A549 (cell line): ENCODE measurements around the gene TREML1. TPM values are rescaled to one million over a fixed set of nuclear protein-coding genes. Genes with fewer than 3 reads are reported as not detected.

Source experiments
- ATAC-seq, 2 experiments: fragments of 200-7000 bp in 1 of 2; fragments of >200 bp in 1 of 2; cut with Nextera tagmentation in 1 of 2; cut with Tn5 transposase in 1 of 2; 3 replicates each; pipeline versions ENCODE4 v1.8.0 to v1.9.1; 2018 to 2020; ENCODE audit warnings: mild to moderate bottlenecking in 1 of 2, moderate library complexity in 1 of 2
- CTCF ChIA-PET: fragments of 300-600 bp; sonication (Branson Sonifier 250); formaldehyde crosslinking; extraction: SDS; loops from one replicate; lab custom pipeline; 2021; ENCODE audit warnings: antibody characterized with exemption, inconsistent platforms; lab: Yijun Ruan, JAX
- POLR2A ChIA-PET: fragments of 350-600 bp; formaldehyde crosslinking; extraction: SDS; loops from one replicate; lab custom pipeline; 2021; ENCODE audit warnings: antibody characterized with exemption, inconsistent platforms; lab: Yijun Ruan, JAX
- DNase-seq, 2 experiments: peaks; one replicate each; pipeline versions ENCODE4 v3.0.0 to v3.0.0-alpha.2; 2011 to 2016; ENCODE audit warnings: low read depth in 1 of 2, low spot score in 1 of 2
- FAIRE-seq: peaks from 2 replicates; lab custom pipeline; 2011; peaks lifted over from hg19 to GRCh38; lab: Jason Lieb, UNC
- H3K27ac ChIP-seq, 2 experiments: fragments of >200 bp; sonication (Bioruptor Twin); formaldehyde crosslinking; 3 replicates each; pipeline ENCODE4 v1.5.1; 2016 to 2017
- H3K4me1 ChIP-seq: fragments of >200 bp; sonication (Bioruptor Twin); formaldehyde crosslinking; 3 replicates; pipeline ENCODE4 v1.6.1; 2016
- H3K4me2 ChIP-seq: fragments of >200 bp; sonication (Bioruptor Twin); formaldehyde crosslinking; 3 replicates; pipeline ENCODE4 v1.6.1; 2016
- H3K4me3 ChIP-seq: fragments of >200 bp; sonication (Bioruptor Twin); formaldehyde crosslinking; 3 replicates; pipeline ENCODE4 v1.5.1; 2016
- H3K9me3 ChIP-seq: fragments of >200 bp; sonication (Bioruptor Twin); formaldehyde crosslinking; 3 replicates; pipeline ENCODE4 v1.6.1; 2016
- BCL3 ChIP-seq: fragments of >200 bp; sonication (Bioruptor Twin); formaldehyde crosslinking; IDR thresholded peaks from 3 replicates; pipeline ENCODE4 v1.6.1; 2016
- CBX8 ChIP-seq: fragments of 200-600 bp; sonication (generic); IDR thresholded peaks from 2 replicates; pipeline ENCODE4 v1.6.1; 2016
- CHD2 ChIP-seq: fragments of 150-350 bp; IDR thresholded peaks from 2 replicates; pipeline ENCODE4 v1.6.1; 2014; ENCODE audit warnings: low read length; ENCODE audit not compliant: partially characterized antibody
- EHF ChIP-seq: fragments of 250-450 bp; sonication (Bioruptor Pico); IDR thresholded peaks from 2 replicates; pipeline ENCODE4 v1.5.0; 2020; ENCODE audit warnings: mild to moderate bottlenecking
- EHMT2 ChIP-seq: fragments of 200-600 bp; sonication (generic); IDR thresholded peaks from 2 replicates; pipeline ENCODE4 v1.6.1; 2016; ENCODE audit warnings: antibody characterized with exemption, low read depth, mild to moderate bottlenecking, moderate library complexity
- EP300 ChIP-seq, 2 experiments: fragments of >200 bp; sonication (Bioruptor Twin); formaldehyde crosslinking; IDR thresholded peaks; 2 replicates in 1 of 2; 3 replicates in 1 of 2; pipeline ENCODE4 v1.6.1; 2016 to 2017
- HDAC2 ChIP-seq: fragments of 200-600 bp; sonication (generic); IDR thresholded peaks from 2 replicates; pipeline ENCODE4 v1.6.1; 2016
- HES2 ChIP-seq: fragments of >200 bp; sonication (Bioruptor Twin); formaldehyde crosslinking; IDR thresholded peaks from 2 replicates; pipeline ENCODE4 v1.6.1; 2016
- HOXA7 ChIP-seq: fragments of 250-450 bp; sonication (Bioruptor Pico); IDR thresholded peaks from 2 replicates; pipeline ENCODE4 v1.5.0; 2020; ENCODE audit warnings: mild to moderate bottlenecking, moderate library complexity
- HOXB5 ChIP-seq: fragments of 250-450 bp; sonication (Bioruptor Pico); IDR thresholded peaks from 2 replicates; pipeline ENCODE4 v1.5.0; 2020; ENCODE audit warnings: mild to moderate bottlenecking, moderate library complexity
- JUNB ChIP-seq: fragments of >200 bp; sonication (Bioruptor Twin); formaldehyde crosslinking; IDR thresholded peaks from 2 replicates; pipeline ENCODE4 v1.6.1; 2016
- MAZ ChIP-seq: fragments of 150-350 bp; IDR thresholded peaks from 2 replicates; pipeline ENCODE4 v1.6.1; 2014; ENCODE audit warnings: antibody characterized with exemption, low read depth, low read length, borderline replicate concordance
- NR3C1 ChIP-seq: fragments of >200 bp; sonication (Bioruptor Twin); formaldehyde crosslinking; IDR thresholded peaks from 3 replicates; pipeline ENCODE4 v1.6.1; 2017
- POLR2A ChIP-seq: IDR thresholded peaks from 2 replicates; pipeline ENCODE4 v1.6.1; 2012; ENCODE audit warnings: mild to moderate bottlenecking, low read length
- POLR2AphosphoS2 ChIP-seq: conservative IDR thresholded peaks from 2 replicates; pipeline ENCODE4 v1.6.1; 2012; ENCODE audit warnings: low read length, improper control_type of control experiment, inconsistent platforms
- RAD21 ChIP-seq, 2 experiments: fragments of >200 bp in 1 of 2; sonication (Bioruptor Twin) in 1 of 2; formaldehyde crosslinking in 1 of 2; IDR thresholded peaks in 1 of 2; conservative IDR thresholded peaks in 1 of 2; 2 replicates in 1 of 2; 3 replicates in 1 of 2; pipeline ENCODE4 v1.6.1; 2012 to 2018; ENCODE audit warnings: inconsistent platforms in 1 of 2
- RCOR1 ChIP-seq: fragments of 150-350 bp; IDR thresholded peaks from 2 replicates; pipeline ENCODE4 v1.6.1; 2014; ENCODE audit warnings: antibody characterized with exemption, low read length, low read depth
- RFX5 ChIP-seq: fragments of 450-650 bp; IDR thresholded peaks from 2 replicates; pipeline ENCODE4 v1.7.1; 2014; ENCODE audit warnings: antibody characterized with exemption, mild to moderate bottlenecking, moderate library complexity
- TFCP2L1 ChIP-seq: fragments of 250-450 bp; sonication (Bioruptor Pico); IDR thresholded peaks from 2 replicates; pipeline ENCODE4 v1.5.0; 2021; ENCODE audit warnings: mild to moderate bottlenecking
- USF2 ChIP-seq: fragments of 450-650 bp; IDR thresholded peaks from 2 replicates; pipeline ENCODE4 v1.6.1; 2014; ENCODE audit warnings: antibody characterized with exemption
- ZC3H11A ChIP-seq: fragments of 450-650 bp; IDR thresholded peaks from 2 replicates; pipeline ENCODE4 v1.6.1; 2014; ENCODE audit warnings: antibody characterized with exemption, mild to moderate bottlenecking
- ZNF302 ChIP-seq: fragments of 250-450 bp; sonication (Bioruptor Pico); IDR thresholded peaks from 2 replicates; pipeline ENCODE4 v1.9.0; 2021; ENCODE audit warnings: inconsistent platforms, mild to moderate bottlenecking, moderate library complexity
- WGBS: methylation state at CpG from one replicate; pipeline ENCODE4 v1.1.6; 2017; ENCODE audit errors: missing lambda C conversion rate; 5-methylcytosine and 5-hydroxymethylcytosine counted together
- polyA plus RNA-seq, 4 experiments: library from polyadenylated mRNA; depleted of rRNA in 3 of 4; stranded (reverse); fragments of >200 nt; fragmentation: RNase III in 1 of 4; extraction: RNeasy Plus Mini Kit Qiagen cat#74134 plus additional on column Dnase treatment in 1 of 4; gene quantifications; 2 replicates in 3 of 4; 3 replicates in 1 of 4; pipeline ENCODE4 v1.2.3, GENCODE V29; 2011 to 2017
- TF ChIP-seq, protein P1 (sequence below): fragments of >200 bp; sonication (Bioruptor Twin); formaldehyde crosslinking; IDR thresholded peaks from 3 replicates; pipeline ENCODE4 v1.5.1; 2016
- TF ChIP-seq, protein P2 (sequence below): fragments of 250-450 bp; sonication (Bioruptor Pico); IDR thresholded peaks from 2 replicates; pipeline ENCODE4 v1.5.0; 2021; ENCODE audit warnings: mild to moderate bottlenecking, moderate library complexity, borderline replicate concordance
- TF ChIP-seq, protein P3 (sequence below): IDR thresholded peaks from 2 replicates; pipeline ENCODE4 v1.6.1; 2012
- TF ChIP-seq, protein P4 (sequence below): fragments of 150-350 bp; IDR thresholded peaks from 2 replicates; pipeline ENCODE4 v1.6.1; 2014; ENCODE audit warnings: low read depth, mild to moderate bottlenecking, low read length
- TF ChIP-seq, protein P5 (sequence below): IDR thresholded peaks from 2 replicates; pipeline ENCODE4 v1.6.1; 2012
- TF ChIP-seq, protein P6 (sequence below): IDR thresholded peaks from 2 replicates; pipeline ENCODE4 v1.6.1; 2012; ENCODE audit warnings: low read depth, borderline replicate concordance

TREML1 gene
- polyA plus RNA-seq, 2 of the 4 experiments (the other 2 are of a cell fraction): not detected

GRCh38 chr6:41179163-41179562 is 25.0 kb upstream of the TREML1 start:
- FAIRE-seq (no peak), ATAC-seq (no peak)
- CTCF ChIA-PET: interaction anchor here (0.9 kb wide), 1 partner anchor 86 kb away, joined by 3 read pairs; no protein-coding TSS in a partner anchor

DNA sequence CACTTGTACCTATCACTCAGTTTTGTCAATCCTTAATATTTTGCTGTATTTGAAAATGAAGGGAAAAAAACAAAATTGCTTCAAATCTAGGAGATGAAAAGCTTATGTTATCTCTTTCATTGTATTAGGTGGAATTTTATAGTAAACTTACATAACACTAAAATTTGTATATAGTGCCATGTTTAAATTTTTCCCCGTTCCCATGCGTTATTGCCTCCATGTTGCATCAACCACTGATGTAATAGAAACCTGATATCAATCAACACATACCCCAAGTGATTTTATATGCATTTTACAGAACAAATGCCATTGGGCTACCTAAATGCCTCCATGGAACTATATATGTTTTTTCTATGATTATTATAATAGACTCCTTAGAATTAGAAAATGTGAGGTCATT is 23.5 kb upstream of the TREML1 start:
- DNase-seq: no peak
- 0% methylated on average over 2 of the region's 2 CpGs for WGBS
- no peaks in the 10 kb centered on the region for H3K9me3 ChIP-seq
- no peak overlapping the region for H3K4me2 ChIP-seq
- no peak for ATAC-seq
- H3K27ac ChIP-seq: no peak overlapping the region
- FAIRE-seq: no peak
- POLR2A ChIA-PET: interaction anchor here (0.5 kb wide), 1 partner anchor 105 kb away, joined by 3 read pairs; the partner anchor contains the start of gene NFYA
- CTCF ChIA-PET: no interaction called here
- H3K4me3 ChIP-seq: no peak overlapping the region
- no peaks in the 10 kb centered on the region for H3K4me1 ChIP-seq
- TF ChIP-seq MAZ (no peak), HDAC2 (no peak), EHF (CRISPR knock-in tag) (no peak), ZNF302 (CRISPR knock-in tag) (no peak), BCL3 (no peak), CHD2 (no peak), RAD21 (conservative IDR thresholded peaks at IDR 0.05 in 1 of 2, IDR thresholded peaks at IDR 0.05 in 1 of 2) (no peak), RCOR1 (no peak)
- TF ChIP-seq, protein P1, sequence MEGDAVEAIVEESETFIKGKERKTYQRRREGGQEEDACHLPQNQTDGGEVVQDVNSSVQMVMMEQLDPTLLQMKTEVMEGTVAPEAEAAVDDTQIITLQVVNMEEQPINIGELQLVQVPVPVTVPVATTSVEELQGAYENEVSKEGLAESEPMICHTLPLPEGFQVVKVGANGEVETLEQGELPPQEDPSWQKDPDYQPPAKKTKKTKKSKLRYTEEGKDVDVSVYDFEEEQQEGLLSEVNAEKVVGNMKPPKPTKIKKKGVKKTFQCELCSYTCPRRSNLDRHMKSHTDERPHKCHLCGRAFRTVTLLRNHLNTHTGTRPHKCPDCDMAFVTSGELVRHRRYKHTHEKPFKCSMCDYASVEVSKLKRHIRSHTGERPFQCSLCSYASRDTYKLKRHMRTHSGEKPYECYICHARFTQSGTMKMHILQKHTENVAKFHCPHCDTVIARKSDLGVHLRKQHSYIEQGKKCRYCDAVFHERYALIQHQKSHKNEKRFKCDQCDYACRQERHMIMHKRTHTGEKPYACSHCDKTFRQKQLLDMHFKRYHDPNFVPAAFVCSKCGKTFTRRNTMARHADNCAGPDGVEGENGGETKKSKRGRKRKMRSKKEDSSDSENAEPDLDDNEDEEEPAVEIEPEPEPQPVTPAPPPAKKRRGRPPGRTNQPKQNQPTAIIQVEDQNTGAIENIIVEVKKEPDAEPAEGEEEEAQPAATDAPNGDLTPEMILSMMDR: no peak
- TF ChIP-seq, protein P2, sequence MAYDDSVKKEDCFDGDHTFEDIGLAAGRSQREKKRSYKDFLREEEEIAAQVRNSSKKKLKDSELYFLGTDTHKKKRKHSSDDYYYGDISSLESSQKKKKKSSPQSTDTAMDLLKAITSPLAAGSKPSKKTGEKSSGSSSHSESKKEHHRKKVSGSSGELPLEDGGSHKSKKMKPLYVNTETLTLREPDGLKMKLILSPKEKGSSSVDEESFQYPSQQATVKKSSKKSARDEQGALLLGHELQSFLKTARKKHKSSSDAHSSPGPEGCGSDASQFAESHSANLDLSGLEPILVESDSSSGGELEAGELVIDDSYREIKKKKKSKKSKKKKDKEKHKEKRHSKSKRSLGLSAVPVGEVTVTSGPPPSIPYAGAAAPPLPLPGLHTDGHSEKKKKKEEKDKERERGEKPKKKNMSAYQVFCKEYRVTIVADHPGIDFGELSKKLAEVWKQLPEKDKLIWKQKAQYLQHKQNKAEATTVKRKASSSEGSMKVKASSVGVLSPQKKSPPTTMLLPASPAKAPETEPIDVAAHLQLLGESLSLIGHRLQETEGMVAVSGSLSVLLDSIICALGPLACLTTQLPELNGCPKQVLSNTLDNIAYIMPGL (CRISPR knock-in tag): no peak

More at GRCh38 chr6:41179163-41179562, 25.0 kb upstream of the TREML1 start:
- POLR2A ChIA-PET: no interaction called here
- Histone ChIP-seq H3K4me1 (no peaks in the 10 kb centered on the region), H3K4me3 (no peak overlapping the region), H3K4me2 (no peak overlapping the region), H3K9me3 (no peaks in the 10 kb centered on the region), H3K27ac (no peak overlapping the region)
- no peak for DNase-seq
- TF ChIP-seq, protein P3, sequence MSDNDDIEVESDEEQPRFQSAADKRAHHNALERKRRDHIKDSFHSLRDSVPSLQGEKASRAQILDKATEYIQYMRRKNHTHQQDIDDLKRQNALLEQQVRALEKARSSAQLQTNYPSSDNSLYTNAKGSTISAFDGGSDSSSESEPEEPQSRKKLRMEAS: no peak
- TF ChIP-seq EHMT2: no peak
- TF ChIP-seq POLR2AphosphoS2: no peak
- no peak for TF ChIP-seq USF2
- no peak for TF ChIP-seq ZC3H11A
- no peak for TF ChIP-seq HDAC2
- no peak for TF ChIP-seq RFX5
- no peak for TF ChIP-seq HES2
- TF ChIP-seq HOXA7: no peak
- no peak for TF ChIP-seq EP300 (IDR thresholded peaks at IDR 0.05)
- TF ChIP-seq, protein P4, sequence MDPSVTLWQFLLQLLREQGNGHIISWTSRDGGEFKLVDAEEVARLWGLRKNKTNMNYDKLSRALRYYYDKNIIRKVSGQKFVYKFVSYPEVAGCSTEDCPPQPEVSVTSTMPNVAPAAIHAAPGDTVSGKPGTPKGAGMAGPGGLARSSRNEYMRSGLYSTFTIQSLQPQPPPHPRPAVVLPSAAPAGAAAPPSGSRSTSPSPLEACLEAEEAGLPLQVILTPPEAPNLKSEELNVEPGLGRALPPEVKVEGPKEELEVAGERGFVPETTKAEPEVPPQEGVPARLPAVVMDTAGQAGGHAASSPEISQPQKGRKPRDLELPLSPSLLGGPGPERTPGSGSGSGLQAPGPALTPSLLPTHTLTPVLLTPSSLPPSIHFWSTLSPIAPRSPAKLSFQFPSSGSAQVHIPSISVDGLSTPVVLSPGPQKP: no peak
- TF ChIP-seq TFCP2L1 (CRISPR knock-in tag): no peak
- TF ChIP-seq JUNB: no peak
- TF ChIP-seq, protein P2 (CRISPR knock-in tag): no peak
- TF ChIP-seq, protein P5, sequence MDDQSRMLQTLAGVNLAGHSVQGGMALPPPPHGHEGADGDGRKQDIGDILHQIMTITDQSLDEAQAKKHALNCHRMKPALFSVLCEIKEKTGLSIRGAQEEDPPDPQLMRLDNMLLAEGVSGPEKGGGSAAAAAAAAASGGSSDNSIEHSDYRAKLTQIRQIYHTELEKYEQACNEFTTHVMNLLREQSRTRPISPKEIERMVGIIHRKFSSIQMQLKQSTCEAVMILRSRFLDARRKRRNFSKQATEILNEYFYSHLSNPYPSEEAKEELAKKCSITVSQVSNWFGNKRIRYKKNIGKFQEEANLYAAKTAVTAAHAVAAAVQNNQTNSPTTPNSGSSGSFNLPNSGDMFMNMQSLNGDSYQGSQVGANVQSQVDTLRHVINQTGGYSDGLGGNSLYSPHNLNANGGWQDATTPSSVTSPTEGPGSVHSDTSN: no peak
- TF ChIP-seq HOXB5: no peak
- TF ChIP-seq, protein P6, sequence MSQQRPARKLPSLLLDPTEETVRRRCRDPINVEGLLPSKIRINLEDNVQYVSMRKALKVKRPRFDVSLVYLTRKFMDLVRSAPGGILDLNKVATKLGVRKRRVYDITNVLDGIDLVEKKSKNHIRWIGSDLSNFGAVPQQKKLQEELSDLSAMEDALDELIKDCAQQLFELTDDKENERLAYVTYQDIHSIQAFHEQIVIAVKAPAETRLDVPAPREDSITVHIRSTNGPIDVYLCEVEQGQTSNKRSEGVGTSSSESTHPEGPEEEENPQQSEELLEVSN: no peak
- TF ChIP-seq NR3C1: no peak
- TF ChIP-seq CBX8: no peak
- no peak for TF ChIP-seq POLR2A
- 34% methylated on average over 4 of the region's 4 CpGs for WGBS
